Neural cell (in vitro differentiated cells): ENCODE results near the gene USP48. TPM values are rescaled to one million over a fixed set of nuclear protein-coding genes. Genes with fewer than 3 reads are reported as not detected.

Source experiments
- H2AFZ ChIP-seq: fragments of 200-600, 300-800 bp; sonication (generic), shearing (Covaris generic); 2 replicates; pipeline ENCODE4 v1.6.0; 2014; ENCODE audit warnings: low read depth, mild to moderate bottlenecking, antibody characterized with exemption, low read length, moderate library complexity
- H3F3A ChIP-seq: fragments of 200-600 bp; shearing (Covaris generic); 2 replicates; pipeline ENCODE4 v1.6.1; 2016; ENCODE audit warnings: mild to moderate bottlenecking, moderate library complexity, mixed read lengths, antibody characterized with exemption, low read length; ENCODE audit not compliant: insufficient read depth, poor library complexity, severe bottlenecking
- H3K27ac ChIP-seq: fragments of 200-600, 300-800 bp; sonication (generic), shearing (Covaris generic); 2 replicates; pipeline ENCODE4 v1.5.1; 2014; ENCODE audit warnings: mild to moderate bottlenecking, low read length, moderate library complexity
- H3K27me3 ChIP-seq: fragments of 300-800, 200-600 bp; sonication (generic), shearing (Covaris generic); 2 replicates; pipeline ENCODE4 v1.6.0; 2014; ENCODE audit warnings: mild to moderate bottlenecking, low read depth, low read length, moderate library complexity; ENCODE audit not compliant: insufficient read depth
- H3K36me3 ChIP-seq: fragments of 300-800, 200-600 bp; sonication (generic), shearing (Covaris generic); 2 replicates; pipeline ENCODE4 v1.5.1; 2014; ENCODE audit warnings: mild to moderate bottlenecking, antibody characterized with exemption, low read length, moderate library complexity; ENCODE audit not compliant: insufficient read depth
- H3K4me2 ChIP-seq: fragments of 300-800, 200-600 bp; sonication (generic), shearing (Covaris generic); 2 replicates; pipeline ENCODE4 v1.6.0; 2014; ENCODE audit warnings: mild to moderate bottlenecking, low read length
- H3K4me3 ChIP-seq: fragments of 300-800, 200-600 bp; sonication (generic), shearing (Covaris generic); 2 replicates; pipeline ENCODE4 v1.5.1; 2014; ENCODE audit warnings: mild to moderate bottlenecking, low read length, moderate library complexity
- H3K79me2 ChIP-seq: fragments of 200-600 bp; shearing (Covaris generic); replicated peaks from 2 replicates; pipeline ENCODE4 v1.6.0; 2014; ENCODE audit warnings: mild to moderate bottlenecking, low read length, moderate library complexity; ENCODE audit not compliant: insufficient read depth
- H3K9ac ChIP-seq: fragments of 300-800, 200-600 bp; sonication (generic), shearing (Covaris generic); 2 replicates; pipeline ENCODE4 v1.6.1; 2016; ENCODE audit warnings: mild to moderate bottlenecking, low read length, mixed read lengths
- H3K9me2 ChIP-seq: fragments of 200-600 bp; shearing (Covaris generic); 2 replicates; pipeline ENCODE4 v1.6.1; 2016; ENCODE audit warnings: mild to moderate bottlenecking, low read length, mixed read lengths; ENCODE audit not compliant: insufficient read depth
- H3K9me3 ChIP-seq: fragments of 200-600, 300-800 bp; sonication (generic), shearing (Covaris generic); 2 replicates; pipeline ENCODE4 v1.6.1; 2016; ENCODE audit warnings: mild to moderate bottlenecking, mixed run types, low read length, moderate library complexity, mixed read lengths
- H4K20me1 ChIP-seq: fragments of 200-600 bp; shearing (Covaris generic); 2 replicates; pipeline ENCODE4 v1.6.1; 2016; ENCODE audit warnings: mild to moderate bottlenecking, mixed run types; ENCODE audit not compliant: insufficient read depth
- CTCF ChIP-seq: fragments of 450-650 bp; IDR thresholded peaks from 2 replicates; pipeline ENCODE4 v1.5.1; 2014; ENCODE audit warnings: antibody characterized with exemption, mild to moderate bottlenecking, moderate library complexity; ENCODE audit not compliant: poor library complexity, severe bottlenecking
- EP300 ChIP-seq: fragments of 450-650 bp; conservative IDR thresholded peaks from 2 replicates; pipeline ENCODE4 v1.6.1; 2014; ENCODE audit warnings: antibody characterized with exemption, mild to moderate bottlenecking, moderate library complexity; ENCODE audit not compliant: poor library complexity, severe bottlenecking
- EZH2 ChIP-seq: fragments of 200-600, 300-800 bp; shearing (Covaris generic), sonication (generic); IDR thresholded peaks from 2 replicates; pipeline ENCODE4 v1.6.1; 2014; ENCODE audit warnings: antibody characterized with exemption, low read length, borderline replicate concordance, mild to moderate bottlenecking; ENCODE audit not compliant: insufficient read depth, poor library complexity, severe bottlenecking
- MXI1 ChIP-seq: fragments of 450-650 bp; conservative IDR thresholded peaks from 2 replicates; pipeline ENCODE4 v1.6.1; 2014; ENCODE audit warnings: antibody characterized with exemption, mild to moderate bottlenecking; ENCODE audit not compliant: poor library complexity, severe bottlenecking
- POLR2AphosphoS5 ChIP-seq: IDR thresholded peaks from 2 replicates; pipeline ENCODE4 v1.6.1; 2012
- RAD21 ChIP-seq: fragments of 450-650 bp; conservative IDR thresholded peaks from 2 replicates; pipeline ENCODE4 v1.6.1; 2014; ENCODE audit warnings: antibody characterized with exemption, mild to moderate bottlenecking, moderate library complexity
- REST ChIP-seq: IDR thresholded peaks from 2 replicates; pipeline ENCODE4 v1.6.1; 2012; ENCODE audit warnings: borderline replicate concordance
- SMC3 ChIP-seq: fragments of 450-650 bp; conservative IDR thresholded peaks from 2 replicates; pipeline ENCODE4 v1.6.1; 2014; ENCODE audit warnings: antibody characterized with exemption, mild to moderate bottlenecking, moderate library complexity; ENCODE audit not compliant: poor library complexity
- TAF1 ChIP-seq: IDR thresholded peaks from 2 replicates; pipeline ENCODE4 v1.6.1; 2012; ENCODE audit warnings: low read depth
- polyA plus RNA-seq: library from polyadenylated mRNA; depleted of rRNA; stranded (reverse); fragments of >200 nt; gene quantifications from 2 replicates; pipeline ENCODE4 v1.2.3, GENCODE V29; 2014

The USP48 gene
- polyA plus RNA-seq, 1 donor from 2014 or later, result 67.2 TPM

- TF ChIP-seq MXI1 (no peak), REST (no peak), SMC3 (no peak), POLR2AphosphoS5 (no peak), TAF1 (no peak)
- no peak overlapping the region for H3K27ac ChIP-seq
- H4K20me1 ChIP-seq, result no peaks in the 10 kb centered on the region
- H3K36me3 ChIP-seq, result peaks cover 3% of the 10 kb centered on the region
- H3K4me2 ChIP-seq, result no peak overlapping the region
- H3K9me2 ChIP-seq, result no peaks in the 10 kb centered on the region
- H2AFZ ChIP-seq, result no peak overlapping the region
- no peaks in the 10 kb centered on the region for H3K79me2 ChIP-seq
- no peak overlapping the region for H3K9ac ChIP-seq
- no peaks in the 10 kb centered on the region for H3K9me3 ChIP-seq
- no peaks in the 10 kb centered on the region for H3F3A ChIP-seq
- no peak overlapping the region for H3K4me3 ChIP-seq
- H3K27me3 ChIP-seq, result no peaks in the 10 kb centered on the region
Observed at GRCh38 chr1:21707086-21707840, 75.7 kb downstream of the USP48 start.

- H3K9me3 ChIP-seq, result no peaks in the 10 kb centered on the region
- peaks cover 3% of the 10 kb centered on the region for H3K36me3 ChIP-seq
- H3K27me3 ChIP-seq, result no peaks in the 10 kb centered on the region
- no peak overlapping the region for H3K4me3 ChIP-seq
- H3K4me2 ChIP-seq, result no peak overlapping the region
- no peak overlapping the region for H2AFZ ChIP-seq
- H3K79me2 ChIP-seq, result no peaks in the 10 kb centered on the region
- H3K9ac ChIP-seq, result no peak overlapping the region
- H3F3A ChIP-seq, result no peaks in the 10 kb centered on the region
- TF ChIP-seq SMC3, result no peak
- TF ChIP-seq POLR2AphosphoS5, result no peak
- no peak for TF ChIP-seq MXI1
- TF ChIP-seq EP300, result no peak
- TF ChIP-seq RAD21, result no peak
- TF ChIP-seq EZH2, result no peak
- TF ChIP-seq TAF1, result no peak
- no peak for TF ChIP-seq REST
- TF ChIP-seq CTCF, result no peak
- H3K27ac ChIP-seq, result no peak overlapping the region
- H3K9me2 ChIP-seq, result no peaks in the 10 kb centered on the region
- no peaks in the 10 kb centered on the region for H4K20me1 ChIP-seq
Observed at GRCh38 chr1:21706151-21706835, 76.7 kb downstream of the USP48 start.
